ENCODE measurements around the gene CACNG4. TPM values are rescaled to one million over a fixed set of nuclear protein-coding genes. Genes with fewer than 3 reads are reported as not detected.

CACNG4 gene
- total RNA-seq, 1 donor from 2014 or later, result not detected

DNA sequence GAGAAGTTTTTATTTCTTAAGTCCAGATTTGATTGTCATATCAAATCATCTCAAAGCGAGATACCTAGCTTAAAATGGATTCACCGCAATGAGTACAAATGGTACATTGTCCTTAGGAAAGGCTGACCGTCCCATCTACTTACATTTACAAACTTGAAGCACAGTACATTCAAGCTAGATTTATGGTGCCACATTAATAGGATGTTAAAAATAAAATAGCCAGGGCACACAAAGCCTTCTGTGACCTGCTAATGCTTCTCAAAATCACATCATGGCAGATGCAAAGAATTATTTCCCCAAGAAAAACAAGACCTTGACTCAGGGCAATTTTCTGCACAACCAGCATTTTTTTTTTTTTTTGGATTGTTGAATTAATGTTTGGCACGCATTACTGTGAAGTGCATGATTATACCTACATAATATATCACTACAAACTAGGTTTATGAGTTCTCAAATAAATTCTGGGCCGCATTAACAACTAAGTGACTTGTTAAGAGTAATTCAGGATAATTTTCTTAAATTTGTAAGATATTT lies 105.2 kb downstream of the CACNG4 start:
- ATAC-seq (no peak), DNase-seq (ENCODE audit: missing footprints) (no peak)
- intact Hi-C loops (cut with DNase I), result no loop called here

DNA sequence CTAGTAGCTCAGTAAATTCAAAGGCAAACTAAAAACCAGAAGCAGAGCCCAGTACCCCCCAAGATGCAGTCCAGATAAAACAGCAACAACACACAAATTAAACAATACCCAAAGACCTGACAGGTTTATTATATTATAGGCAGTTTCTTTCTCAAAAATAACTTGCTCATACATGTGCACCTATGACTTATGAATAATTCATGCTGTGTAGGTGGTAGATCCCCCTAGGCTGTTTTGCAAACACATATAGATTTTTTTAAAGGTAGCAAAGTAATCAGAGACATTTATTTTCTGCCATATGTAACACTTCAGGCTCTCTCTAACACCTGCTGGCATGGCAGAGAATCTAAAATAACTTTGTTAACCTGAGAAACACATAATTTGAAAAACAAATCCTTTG lies 107.1 kb downstream of the CACNG4 start:
- no peak for DNase-seq (ENCODE audit: missing footprints)
- intact Hi-C loops (cut with DNase I), result no loop called here
- ATAC-seq, result no peak

DNA sequence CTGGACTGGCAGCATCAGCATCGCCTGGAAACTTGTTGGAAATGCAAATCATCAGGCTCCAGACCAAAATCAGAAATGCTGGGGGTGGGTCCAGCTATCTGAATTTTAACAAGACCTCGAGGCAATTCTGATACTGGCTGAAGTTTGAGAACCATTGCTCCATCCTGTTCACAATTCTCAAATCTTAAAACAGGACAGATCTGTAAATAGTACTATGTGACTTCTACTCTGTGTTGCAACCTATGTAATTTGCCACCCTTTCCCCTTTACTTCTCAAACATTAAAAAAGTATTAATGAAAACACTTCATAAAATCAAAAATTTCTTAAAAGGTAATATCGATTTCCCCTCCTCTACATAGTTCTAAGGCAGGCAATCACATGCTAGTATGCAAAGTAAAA lies 108.4 kb downstream of the CACNG4 start:
- intact Hi-C loops (cut with DNase I), result no loop called here
- DNase-seq (ENCODE audit: missing footprints), result no peak
- no peak for ATAC-seq

DNA sequence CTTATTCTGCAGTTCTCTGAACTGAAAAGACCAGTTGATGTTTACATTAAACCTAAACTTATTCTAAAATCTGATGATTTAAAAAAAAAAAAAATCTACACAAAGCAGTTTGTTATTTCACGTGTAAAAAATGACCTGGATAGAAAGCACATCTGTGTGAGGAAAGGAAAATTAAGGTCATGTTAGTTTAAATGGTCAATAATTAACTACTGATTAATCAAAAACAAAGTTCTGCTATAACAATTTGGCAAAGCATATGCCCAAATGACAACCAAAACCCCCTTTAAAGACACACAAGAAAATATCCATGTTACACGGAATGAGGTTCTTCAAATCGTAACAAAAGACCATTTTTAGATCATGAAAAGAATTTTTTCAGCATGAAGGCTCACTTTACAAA lies 110.3 kb downstream of the CACNG4 start:
- intact Hi-C loops (cut with DNase I), result no loop called here
- ATAC-seq (no peak), DNase-seq (ENCODE audit: missing footprints) (no peak)

DNA sequence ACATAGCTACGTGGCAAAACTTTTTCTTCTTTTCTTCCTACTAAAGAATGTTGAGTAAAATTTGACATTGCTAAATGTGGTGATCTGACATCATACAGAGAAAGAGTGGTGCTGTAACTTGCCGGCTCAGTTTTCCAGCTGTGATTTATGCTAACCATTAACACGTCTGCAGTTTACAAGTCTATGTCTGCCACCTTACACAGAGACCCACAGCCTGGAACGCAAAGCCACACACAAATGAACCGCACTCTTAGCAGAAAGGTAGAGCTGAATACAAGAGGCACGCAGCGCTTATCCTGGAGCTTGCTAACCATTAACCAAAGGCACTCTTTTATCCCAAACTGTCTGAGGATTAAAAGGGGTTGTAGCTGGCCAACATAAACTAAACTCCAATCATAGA lies 111.8 kb downstream of the CACNG4 start:
- intact Hi-C loops (cut with DNase I), result no loop called here
- ATAC-seq (no peak), DNase-seq (ENCODE audit: missing footprints) (no peak)

DNA sequence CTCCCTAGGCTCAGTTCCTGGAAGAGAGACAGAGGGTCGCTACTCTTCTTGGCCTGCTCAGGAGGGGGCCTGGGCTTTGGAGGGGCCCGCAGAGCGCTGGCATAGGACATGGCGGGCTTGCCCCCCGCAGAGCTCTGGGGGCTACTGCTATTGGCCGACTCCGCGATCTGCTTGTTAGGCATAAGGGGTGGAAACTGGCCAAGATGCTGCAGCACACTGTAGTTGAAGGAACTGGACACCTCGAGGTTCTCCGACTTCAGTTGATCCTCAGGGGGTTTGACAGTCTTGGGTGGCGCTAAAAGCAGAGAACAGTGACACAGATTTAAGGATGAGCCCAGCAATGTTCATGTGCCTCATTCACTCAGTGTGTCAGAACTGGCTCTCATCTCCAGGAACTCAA lies 113.8 kb downstream of the CACNG4 start:
- ATAC-seq (no peak), DNase-seq (ENCODE audit: missing footprints) (no peak)
- intact Hi-C loops (cut with DNase I), result no loop called here

DNA sequence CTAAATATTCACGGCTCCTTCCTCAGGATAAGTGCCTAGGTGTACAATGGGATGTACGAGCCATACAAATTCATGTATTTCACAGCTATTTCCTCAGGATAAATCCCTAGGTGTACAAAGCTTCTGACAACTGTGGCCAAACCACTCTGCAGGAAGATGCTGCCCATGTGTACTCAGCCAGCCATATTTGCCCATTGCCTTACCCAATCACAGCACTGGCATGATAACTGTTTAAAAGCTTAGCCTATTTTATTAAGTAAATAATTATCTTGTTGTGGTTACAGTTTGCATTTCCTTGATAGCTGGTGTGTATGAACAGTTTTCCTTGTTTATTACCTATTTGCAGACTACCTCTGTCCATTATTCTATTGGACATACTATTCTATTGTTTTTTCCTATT lies 115.0 kb downstream of the CACNG4 start:
- DNase-seq (ENCODE audit: missing footprints), result no peak
- intact Hi-C loops (cut with DNase I), result no loop called here
- no peak for ATAC-seq

DNA sequence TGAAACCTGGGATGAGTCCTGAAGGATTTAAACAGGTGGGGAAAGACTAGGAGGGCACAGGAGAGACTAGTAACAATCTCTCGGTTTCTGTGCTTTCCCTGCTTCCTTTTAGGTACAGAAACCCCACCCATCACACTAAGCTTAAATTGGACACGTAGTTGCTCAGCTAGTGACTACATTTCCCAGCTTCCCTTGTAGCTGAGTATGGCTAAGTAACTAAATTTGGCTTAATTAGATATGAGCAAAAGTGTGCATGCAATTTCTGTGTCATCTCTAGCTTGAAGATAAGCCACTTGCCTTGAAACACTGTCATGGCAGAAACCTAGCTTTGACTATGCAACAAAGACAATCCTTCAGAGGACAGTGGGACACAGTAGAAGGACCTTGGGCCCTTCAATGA lies 116.3 kb downstream of the CACNG4 start:
- intact Hi-C loops (cut with DNase I), result no loop called here
- ATAC-seq (no peak), DNase-seq (ENCODE audit: missing footprints) (no peak)

DNA sequence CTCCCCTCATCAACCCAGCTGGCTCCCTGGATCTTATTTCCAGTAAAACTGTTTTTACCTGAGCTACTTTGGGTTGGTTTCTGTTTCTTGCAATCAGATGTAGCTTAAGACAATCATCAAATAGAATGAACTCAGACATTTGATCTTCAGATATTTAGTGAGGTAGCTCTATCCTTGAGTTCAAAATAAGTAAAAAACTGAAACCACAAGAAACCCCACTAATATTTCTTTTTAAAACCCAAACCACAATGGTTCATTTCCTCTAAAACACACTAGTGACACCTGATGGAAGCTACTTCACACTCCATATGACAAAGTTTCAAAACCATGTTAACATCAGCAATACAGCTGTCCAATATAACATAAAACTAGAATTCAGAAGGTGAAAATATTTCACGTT lies 117.6 kb downstream of the CACNG4 start:
- DNase-seq (ENCODE audit: missing footprints) (no peak), ATAC-seq (no peak)
- intact Hi-C loops (cut with DNase I), result no loop called here

Other genes with a start within 250 kb of the CACNG4 start
- not detected for gene CACNG5, start 129.6 kb upstream of the CACNG4 start, total RNA-seq
- not detected for gene CACNG1, start 79.8 kb downstream of the CACNG4 start, total RNA-seq

Data from Right ventricle myocardium inferior (tissue), 1 donor.